Keratinocyte (primary cell): ENCODE measurements around the gene FOXP4.

Experiments
- CTCF ChIP-seq, 3 experiments: IDR thresholded peaks in 1 of 3; conservative IDR thresholded peaks in 1 of 3; optimal IDR thresholded peaks in 1 of 3; 2 replicates in 2 of 3; 3 replicates in 1 of 3; pipeline versions ENCODE3 to v1.5.1; 2011; ENCODE audit warnings: low read length in 3 of 3, mild to moderate bottlenecking in 3 of 3, moderate library complexity in 2 of 3, control low read depth in 1 of 3, inconsistent platforms in 1 of 3; ENCODE audit not compliant: insufficient read depth in 2 of 3; ENCODE audit errors: extremely low read depth in 1 of 3
- EZH2 ChIP-seq: IDR thresholded peaks from one replicate; pipeline ENCODE4 v1.6.1; 2012; ENCODE audit warnings: inconsistent platforms, mild to moderate bottlenecking, low read length, moderate library complexity

GRCh38 chr6:41522780-41523548, 23.2 kb upstream of the FOXP4 start:
- TF ChIP-seq CTCF (optimal IDR thresholded peaks at IDR 0.05 in 1 of 3, IDR thresholded peaks at IDR 0.05 in 1 of 3, conservative IDR thresholded peaks at IDR 0.05 in 1 of 3; ENCODE audit: extremely low read depth in 1 of 3, insufficient read depth in 2 of 3, low read length in 3 of 3) (no peak), EZH2 (no peak)
